Activated CD4-positive, alpha-beta T cell treated with anti-CD3 and anti-CD28 coated beads, Interleukin-2, amount 50 U/mL, for 4 hours (primary cell): ENCODE measurements around the gene SMAD6.

Experiments
- DNase-seq, 2 experiments: peaks; one replicate each; pipeline ENCODE4 v3.0.0-alpha.2; 2020

Gene SMAD6

DNA sequence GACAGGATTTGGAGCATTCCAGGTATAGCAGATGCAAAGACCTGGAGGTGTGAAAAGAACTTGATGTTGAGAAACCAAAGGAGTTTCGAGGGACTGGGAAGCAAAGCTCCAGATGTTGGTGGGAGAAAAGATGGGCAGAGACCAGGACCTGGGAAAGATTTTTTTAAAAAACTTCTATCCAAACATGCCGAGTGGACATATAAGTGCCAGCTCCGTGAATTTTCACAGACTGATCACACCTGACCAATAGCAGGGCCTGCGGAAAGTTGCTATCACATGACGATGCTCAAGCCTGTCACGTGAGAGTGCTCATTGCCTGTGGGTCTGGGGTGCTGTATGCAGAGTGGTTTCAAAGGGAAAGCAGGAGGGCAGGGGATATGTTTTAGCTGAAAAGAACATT lies 19.9 kb downstream of the SMAD6 start:
- DNase-seq, result no peak

DNA sequence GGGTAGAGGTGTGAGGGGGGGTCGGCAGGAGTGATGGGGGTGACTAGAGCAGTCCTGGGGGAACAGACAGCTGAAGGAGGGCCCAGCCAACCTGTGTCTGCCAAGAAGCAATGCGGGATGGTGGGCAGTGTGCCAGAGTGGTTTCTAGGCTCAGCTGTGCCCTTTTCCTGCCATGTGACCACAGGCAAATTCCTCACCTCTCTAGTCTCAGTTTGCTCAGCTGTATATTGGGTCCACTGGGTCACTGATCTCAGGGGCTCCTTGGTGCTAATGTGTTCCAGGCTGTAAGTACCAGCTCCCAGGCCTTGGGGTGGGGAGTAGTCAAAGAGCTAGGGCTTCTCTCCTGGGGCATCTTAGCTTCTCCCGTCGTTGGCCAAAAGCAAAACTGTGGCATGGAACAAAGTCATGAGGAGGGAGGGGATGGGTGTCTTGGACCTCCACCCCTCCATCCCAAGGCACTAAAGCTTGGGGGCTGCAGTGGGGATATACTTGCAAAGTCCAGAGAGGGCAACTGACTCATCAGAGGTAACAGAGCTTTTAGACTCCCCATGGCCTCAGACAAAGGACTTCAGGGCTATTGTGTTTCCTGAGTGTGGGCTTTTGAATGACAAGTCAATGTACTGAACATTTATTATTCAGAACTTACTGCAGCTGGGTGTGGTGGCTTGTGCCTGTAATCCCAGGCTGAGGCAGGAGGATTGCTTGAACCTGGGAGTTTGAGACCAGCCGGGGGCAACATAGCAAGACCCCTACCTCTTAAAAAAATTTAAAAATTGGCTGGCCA lies 20.9 kb downstream of the SMAD6 start:
- no peak for DNase-seq

DNA sequence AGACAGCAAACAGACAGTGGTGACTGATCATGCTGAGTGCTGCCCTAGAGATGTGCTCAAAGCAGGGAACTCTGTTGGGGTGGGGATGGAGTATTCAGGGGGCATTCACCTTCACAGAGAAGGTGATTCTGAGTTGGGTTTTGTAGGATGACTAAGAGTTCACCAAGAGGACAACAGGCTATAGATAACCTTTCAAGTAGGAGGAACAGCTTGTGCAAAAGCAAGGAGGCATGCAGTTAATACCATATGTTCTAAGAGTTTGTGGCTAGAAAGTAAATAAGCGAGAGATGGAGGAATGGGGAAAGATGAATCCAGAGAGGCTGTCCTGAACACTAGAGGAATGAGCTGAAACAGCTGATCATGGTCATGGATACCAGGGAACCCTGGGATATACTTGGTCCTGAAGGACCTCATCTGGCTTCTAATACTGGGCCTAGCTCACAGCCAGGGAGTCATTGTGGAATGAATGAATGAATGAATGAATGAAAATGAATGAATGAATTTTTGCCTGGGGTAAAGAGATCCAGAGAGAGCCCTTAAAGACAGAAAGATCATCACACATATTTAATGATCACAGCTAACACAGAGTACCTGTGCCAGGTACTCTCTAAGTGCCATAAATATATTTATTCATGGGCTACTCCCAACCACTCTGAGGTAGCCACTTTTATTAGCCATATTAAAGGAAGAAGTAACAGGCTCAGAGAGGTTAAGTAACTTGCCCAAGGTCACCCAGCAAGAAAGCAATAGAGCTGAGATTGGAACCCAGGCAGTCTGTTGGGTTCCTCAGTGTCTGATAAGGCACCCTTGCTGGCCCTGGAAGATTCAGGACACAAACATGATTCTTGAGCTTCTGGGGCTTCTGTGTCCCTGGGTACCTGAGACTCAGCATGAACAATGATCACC lies 22.0 kb downstream of the SMAD6 start:
- no peak for DNase-seq

DNA sequence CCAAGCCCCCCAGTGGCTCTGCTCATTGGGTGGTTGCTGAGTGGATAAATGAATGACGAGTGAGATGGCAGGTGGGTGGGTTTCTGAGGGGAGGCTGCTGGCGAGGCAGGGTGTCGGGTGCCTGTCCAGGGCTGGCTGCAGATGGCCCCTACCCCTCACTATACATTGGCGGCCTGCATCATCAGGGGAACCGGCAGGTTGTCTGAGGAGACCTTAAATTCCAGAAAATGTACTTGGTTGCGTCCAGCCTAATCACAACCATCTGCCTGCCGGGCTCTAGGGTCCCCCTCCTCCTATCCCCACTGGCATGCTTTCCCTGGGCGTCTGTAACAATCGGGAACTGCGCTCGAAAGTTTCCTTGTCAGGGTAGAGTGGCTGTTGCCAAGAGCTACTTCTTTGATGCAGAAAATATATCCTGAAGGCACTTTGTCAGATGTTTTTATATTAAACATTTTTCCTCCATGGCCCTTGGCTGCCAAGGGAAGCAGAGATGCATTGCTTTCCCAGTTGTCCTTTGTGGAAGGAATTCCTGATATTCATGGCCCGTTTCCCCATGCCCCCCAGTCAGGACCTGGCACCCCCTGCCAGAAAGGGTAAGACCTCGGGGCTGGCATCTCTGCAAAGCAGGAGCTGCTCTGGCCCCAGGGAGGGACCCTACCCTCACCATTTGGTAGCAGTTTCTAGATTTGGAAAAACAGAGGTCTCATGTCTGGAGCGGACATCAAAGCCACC lies 22.9 kb downstream of the SMAD6 start:
- DNase-seq, result no peak

DNA sequence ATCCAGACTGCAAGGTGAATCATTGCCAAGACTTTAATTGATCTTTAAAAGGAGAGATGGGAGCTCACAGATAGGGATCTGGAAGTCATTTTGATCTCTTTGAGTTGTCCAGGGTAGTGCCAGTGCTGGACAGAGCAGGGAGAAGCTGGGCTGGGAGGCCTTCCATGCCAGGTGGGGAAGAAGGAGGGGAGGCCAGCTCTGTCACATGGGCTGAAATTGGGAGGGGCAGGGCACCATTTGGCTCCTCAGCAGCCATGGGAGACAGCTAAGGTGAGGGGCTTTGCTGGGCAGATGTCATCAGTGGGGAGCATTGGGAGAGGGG lies 23.4 kb downstream of the SMAD6 start:
- DNase-seq, result no peak

DNA sequence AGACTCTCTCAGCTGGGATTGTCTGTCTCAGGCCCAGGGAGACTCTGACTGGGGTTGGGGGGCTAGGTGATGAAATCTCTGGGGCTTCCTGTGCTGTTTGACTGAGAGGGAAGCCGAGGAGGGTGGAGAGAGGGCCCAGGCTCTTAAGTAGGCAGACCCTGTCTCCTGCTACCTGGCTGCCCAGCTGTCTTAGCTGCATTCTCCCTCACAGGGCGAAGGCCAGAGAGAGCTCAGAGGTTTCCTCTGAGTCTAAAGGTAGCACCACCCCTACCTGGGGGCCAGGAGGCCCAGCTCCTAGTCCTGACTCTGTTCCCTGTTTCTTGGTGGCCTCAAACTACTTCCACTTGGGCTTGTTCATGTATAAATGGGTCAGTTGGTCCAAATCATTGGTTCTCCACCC lies 24.4 kb downstream of the SMAD6 start:
- DNase-seq, result no peak

DNA sequence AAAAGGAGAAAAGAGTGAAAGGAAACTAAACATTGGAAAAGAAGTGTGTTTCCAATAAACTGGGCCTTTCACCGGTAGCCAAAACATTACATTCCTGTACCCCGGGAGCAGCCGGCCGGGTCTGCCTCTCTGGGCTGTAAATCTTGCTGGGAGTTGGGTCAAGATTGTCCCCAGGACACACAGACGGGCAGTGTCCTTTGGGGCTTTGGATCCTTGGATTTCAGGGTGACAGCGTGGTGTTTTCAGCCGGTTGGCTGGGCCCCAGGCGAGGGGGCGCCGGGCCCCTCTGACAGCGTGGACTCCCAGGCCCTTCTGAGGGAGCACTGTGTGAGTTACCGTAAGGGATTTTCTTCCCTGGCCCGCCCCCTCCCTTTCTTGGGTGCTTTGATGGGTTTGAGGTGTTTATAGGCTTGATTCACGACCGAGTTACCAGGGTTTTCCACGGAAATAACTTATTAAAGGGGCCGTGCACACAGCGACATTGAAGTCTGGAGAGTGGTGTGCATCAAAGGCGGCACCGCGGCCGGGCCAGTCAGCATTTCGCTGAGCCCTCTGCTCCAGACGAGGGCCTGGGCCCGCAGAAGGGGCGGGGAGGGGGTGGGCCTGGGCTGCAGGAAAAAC lies 27.4 kb downstream of the SMAD6 start:
- DNase-seq, result no peak

DNA sequence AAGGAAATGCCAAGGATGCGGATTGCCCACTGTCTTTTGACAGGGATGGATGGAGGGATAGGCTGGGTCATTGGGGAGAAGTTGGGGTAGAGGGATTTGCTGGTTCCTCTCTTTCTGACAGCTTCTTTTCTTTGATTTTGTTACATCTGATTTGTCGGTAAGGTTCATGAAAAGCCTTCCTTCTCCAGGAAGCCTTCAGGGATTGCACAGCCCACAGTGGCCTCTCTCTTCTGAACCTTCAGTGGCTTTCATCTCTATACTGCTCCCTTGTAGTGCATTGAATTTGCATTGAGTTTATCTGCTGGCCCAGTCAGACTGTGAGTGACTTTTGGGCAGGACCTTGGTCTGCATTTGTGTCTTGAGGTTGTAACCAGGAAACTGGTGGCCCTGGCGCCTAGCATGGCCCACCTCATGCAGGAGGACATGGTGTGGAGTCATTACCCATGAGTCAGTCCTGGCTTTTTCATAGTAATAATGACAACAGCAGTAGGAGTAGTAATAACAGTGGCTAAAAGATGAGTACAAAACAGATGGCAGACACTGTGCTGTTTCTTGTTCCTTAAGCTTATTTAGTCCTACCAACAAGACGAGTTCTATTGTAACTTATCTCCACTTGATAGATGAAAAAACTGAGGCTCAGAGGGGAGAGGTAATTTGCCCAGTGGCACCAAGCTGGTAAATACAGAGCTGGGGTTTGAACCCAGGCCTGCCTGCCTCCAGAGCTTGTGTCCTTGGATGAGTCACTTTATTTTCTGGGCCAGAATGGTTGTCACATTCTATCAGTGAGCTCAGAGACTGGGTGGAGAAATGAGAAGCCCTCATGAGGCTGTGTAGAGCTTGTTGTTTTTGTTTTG lies 28.4 kb downstream of the SMAD6 start:
- DNase-seq, result no peak

DNA sequence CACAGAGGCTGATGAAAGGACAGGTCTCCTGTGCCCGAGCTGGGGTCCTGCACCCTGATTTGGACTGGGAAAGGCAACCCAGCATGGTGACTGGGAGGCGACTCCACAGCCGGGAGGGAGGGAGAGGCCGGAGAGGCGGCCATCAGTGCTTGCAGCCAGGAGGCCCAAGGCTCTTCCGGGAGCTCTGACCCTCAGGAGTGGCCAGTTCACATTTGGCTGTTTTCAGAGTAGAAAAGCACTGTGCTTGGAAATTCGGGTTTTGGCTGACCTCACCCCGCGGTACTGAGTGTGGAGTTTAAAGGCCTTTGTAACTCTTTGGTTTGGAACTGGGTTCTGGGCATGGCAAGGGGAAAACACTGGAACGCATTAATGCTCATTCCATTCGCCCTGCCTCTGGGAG lies 31.9 kb downstream of the SMAD6 start:
- DNase-seq, result no peak

DNA sequence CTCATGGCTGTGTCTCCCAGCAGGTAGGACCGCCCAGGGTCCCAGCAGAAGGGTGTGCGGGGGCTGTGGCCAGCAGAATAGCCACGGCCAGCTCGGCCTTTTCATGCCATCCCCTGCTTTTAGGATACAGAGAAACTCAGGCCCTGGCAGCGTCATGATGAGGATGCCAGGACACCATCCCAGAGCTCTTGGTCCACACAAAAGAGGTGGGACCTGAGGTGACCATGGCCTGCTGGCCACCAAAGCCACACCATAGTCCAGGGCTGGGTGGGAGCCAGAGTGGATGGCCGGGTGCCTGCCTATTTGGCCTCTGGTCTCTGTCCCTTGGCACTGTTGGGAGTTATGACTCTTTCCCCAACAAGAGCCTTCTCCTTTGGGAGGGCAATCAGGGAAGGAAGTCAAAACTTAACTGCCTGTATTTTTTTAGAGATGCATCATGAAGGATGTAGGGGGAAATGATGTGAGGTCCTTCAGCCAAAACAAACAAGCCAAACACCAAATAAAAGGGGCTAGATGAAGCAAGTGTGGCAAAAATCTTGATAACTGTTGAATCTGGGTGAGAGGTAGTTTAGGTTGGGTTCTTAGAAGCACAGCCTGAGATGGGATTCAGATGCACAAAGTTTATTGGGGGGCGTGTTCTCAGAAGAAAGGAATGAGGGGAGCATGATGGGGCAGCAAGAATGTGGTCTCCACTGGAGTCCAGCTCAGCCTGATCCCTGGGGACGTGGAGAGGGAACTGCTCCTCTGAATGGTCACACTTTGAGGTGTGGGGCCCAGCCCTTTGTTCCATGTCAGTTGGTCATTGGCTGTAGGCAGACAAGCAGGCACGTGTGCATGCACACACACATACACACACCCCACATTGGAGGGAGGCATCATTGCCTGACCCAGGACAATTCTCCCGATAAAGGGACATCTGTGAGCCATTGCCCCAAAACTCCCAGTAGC lies 33.2 kb downstream of the SMAD6 start:
- no peak for DNase-seq

DNA sequence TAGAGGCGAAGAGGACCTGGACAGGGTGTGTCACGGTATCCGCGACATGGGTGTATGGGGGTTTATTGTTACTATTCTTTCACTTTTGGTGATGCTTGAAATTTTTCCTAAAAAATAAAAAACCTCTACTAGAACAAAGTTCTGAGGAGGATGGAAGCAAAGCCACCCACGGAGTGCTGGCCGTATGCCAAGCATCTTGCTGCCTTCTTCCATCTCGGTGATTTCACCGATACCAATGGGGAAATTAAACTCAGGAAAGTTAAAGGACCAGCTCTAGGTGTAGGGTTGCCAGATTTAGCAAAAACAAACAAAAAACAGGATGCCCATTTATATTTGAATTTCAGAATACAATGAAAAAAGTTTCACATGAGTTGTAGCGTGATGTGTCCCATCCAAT lies 33.9 kb downstream of the SMAD6 start:
- no peak for DNase-seq

DNA sequence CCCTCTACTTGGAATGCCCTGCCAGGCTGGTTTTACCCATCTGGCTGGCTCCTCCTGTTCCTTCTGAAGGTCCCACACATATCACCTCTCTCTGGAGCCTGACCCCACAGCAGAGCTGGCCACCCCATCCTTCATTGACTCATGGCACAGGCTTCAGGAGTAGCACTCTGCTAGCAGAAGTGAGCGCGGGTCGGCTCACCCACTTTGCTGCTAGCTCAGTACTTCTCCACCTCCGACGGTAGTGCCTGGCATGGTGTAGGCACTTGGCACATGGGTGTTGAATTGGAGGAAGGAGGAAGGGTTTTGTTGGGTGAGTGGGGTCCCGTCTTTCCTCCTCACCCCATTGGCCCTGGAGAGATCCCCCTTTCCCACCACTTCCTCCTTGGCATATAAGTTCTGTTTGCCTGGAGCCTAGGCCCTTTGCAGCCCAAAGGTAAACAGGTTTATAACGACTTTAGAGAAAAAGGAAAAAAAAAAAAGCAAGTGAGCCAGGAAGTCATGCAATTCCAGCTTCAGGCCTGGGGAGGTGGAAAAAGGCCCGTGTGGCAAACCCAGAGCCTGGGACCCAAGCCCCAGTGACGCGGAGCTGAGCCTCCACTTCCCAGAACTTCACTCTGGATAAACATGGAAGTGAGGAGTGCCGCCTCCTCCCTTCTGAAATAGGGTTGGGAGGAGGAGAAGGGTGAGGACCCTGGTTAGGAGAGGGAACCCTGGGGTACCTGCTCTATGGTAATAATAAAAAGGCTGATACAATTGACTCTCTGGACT lies 35.4 kb downstream of the SMAD6 start:
- no peak for DNase-seq

DNA sequence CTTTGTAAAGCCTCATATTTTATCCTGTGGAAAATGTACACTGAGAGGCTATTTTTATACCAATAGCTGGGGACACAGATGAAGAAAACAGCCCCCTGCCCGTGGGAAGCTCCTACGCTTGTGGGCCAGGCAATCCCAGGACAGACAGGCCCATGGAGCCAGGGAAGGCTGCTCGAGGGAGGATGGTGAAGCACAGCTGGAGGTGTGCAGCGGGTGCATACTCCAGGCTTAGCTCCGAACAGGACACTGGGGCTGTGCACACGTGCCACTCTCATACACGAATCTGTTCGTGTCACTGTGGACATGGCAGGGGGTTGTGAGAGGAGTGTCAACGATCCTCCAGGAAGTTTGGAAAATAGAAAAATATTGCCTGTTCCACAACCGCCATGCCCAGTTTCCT lies 36.1 kb downstream of the SMAD6 start:
- no peak for DNase-seq

DNA sequence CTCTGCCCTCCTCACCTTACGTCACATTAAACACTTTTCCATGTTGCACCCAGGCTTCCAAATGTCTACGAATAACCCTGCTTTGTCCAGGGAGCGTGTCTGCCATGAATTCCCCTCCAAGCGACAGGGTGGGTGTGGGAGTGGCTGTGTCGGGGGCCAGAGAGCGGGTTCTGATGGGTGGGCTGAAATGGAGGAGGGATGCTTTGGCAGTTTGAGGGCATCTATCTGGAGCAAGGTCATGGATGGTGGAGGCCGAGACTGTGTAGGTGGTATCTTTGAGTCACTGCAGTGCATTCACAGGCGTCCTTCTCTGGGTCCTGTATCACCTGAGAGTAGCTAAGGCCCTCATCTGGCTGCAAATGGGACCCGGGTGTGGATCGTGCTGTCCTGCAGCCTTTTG lies 36.6 kb downstream of the SMAD6 start:
- DNase-seq, result no peak

DNA sequence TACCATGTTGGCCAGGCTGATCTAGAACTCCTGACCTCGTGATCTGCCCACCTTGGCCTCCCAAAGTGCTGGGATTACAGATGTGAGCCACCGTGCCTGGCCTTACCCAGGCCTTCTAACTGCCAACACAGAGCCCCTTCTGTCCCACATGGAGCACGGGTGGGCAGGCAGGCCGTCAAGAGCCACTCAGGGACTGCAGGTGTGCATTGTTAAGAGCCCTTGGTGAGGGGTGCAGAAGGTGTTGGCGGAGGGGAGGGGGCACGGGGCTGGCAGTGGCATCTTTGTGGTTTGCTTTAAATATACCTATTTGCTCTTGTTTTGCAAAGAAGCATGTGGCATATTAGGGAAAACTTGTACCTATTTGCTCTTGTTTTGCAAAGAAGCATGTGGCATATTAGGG lies 37.3 kb downstream of the SMAD6 start:
- DNase-seq, result no peak

DNA sequence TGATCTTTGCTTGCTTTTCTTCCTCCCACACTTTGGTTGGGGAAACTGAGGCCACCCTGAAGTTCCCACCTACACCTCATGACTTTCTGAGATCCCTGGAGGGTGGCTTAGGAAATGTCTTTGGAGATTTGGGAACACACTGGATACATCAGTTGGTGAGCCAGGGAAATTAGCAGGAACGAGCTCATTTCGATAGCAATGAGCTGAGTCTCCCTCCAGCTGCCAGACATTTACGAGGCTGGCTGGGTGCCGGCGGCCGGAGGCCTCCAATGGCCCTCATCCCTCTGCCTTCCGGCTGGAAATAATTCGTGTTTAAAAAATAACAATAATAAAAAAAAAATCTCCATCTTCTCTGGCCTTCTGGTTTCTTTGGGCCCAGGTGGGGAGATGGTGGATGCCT lies 38.8 kb downstream of the SMAD6 start:
- DNase-seq, result no peak

DNA sequence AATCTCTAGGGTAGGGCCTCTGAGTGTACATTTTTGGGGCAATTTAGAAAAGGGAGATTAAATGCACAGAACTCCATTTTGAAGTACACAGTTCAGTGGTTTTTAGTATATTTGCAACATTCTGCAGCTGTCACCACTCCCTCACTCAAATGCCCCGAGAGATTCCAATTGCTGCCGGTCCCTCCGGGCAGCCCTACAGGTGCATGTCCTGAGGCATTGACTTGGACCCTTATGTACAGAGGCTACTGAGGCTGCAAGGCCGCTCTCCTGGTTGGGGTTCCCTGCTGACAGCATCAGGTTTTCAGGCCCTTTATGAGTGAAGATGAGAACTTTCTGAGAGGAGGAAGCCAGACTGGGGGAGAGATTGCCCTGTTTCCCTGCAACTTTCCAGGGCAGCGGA lies 39.6 kb downstream of the SMAD6 start:
- no peak for DNase-seq

DNA sequence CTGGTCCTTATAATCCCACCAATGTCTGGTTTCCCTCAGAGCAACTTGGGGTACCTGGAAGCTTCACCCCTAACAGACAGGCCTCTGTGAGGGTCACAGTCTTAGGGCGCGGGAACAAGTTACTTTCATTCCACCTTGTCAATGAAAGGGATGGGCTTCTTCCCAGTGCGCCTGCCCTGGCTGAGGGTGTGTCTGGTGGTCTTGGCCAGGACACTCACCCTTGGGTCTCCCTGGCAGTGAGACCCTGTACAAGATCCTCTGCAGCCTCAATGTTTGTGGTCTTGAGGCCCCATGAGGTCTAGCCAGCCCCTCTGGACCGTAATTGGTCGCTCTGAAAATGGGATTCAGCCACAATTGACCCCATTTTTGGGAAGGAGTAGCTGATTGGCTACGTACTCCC lies 40.2 kb downstream of the SMAD6 start:
- DNase-seq, result no peak

DNA sequence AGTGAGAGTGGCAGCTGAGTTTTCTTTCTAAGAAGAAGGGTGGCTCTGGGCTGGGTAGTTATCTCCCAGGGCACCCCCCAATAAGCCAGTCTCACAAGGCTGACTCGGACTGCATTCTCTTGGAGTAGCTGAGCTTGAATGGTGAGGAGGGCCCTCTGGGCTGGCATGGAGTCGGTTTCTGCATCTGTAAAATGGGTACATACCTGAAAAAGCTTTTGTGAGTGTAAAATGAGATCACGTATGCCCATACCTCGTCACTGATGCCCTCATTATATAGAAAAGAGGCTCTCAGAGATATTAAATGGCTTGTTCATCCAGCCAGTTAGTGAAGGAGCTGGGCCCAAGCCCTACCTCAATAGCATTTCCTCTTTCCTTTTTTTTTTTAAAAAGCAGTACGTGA lies 41.2 kb downstream of the SMAD6 start:
- no peak for DNase-seq
